ENCODE measurements around the gene EIF6. TPM values are rescaled to one million over a fixed set of nuclear protein-coding genes. Genes with fewer than 3 reads are reported as not detected.
"Not testable (repeated sequence)": the region's sequence is repeated elsewhere in the genome, so short reads cannot be mapped to it uniquely, and the experiment has no call there.

EIF6 gene
- 79.4 and 88.0 TPM in 2 replicates for total RNA-seq
- 155 TPM for polyA plus RNA-seq (2012)

GRCh38 chr20:35284267-35284991 lies at the start of gene EIF6:
TSS of gene EIF6 (minus strand) at chr20:35284772. CDS start at chr20:35284487, 285 bp downstream.
- DNase-seq (ENCODE audit: low read depth): peak; percentile 93

GRCh38 chr20:35333606-35334005 lies 49.0 kb upstream of the EIF6 start:
- DNase-seq (ENCODE audit: low read depth): no peak

GRCh38 chr20:35332540-35333200 lies 48.1 kb upstream of the EIF6 start:
- DNase-seq (ENCODE audit: low read depth): no peak

DNA sequence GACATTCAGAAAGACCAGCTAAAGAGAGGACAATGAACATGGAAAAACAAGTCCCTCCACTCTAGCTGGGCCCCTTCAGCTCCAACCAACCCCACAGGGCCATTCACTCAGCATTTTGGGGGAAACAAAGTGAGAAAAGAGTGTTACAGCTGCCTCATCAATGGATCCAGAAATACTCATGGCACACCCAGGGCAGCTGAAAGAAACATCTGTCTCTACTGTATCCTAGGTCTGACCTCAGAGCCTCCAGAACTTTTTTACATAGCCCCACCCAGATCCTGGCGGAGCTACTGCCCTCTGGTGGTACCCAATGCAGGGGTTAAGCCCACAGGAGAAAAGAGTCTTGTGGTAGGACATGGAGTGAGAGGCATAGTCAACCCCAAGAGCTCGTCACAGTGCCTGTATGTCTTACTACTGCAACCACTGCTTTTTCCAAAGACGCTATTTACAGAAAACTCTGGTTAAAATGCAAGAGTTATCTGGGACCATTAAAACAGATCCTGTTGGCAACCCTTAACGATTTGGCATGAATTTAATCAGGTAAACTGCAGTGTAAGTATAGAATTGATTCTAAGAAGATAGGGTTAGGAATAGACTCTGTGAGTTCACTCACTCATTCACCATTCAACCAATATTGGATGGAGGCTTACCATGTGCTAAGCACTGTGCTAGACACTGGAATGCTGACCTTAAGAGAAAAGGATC lies 45.0 kb upstream of the EIF6 start:
- DNase-seq (ENCODE audit: low read depth): peak; percentile 81

DNA sequence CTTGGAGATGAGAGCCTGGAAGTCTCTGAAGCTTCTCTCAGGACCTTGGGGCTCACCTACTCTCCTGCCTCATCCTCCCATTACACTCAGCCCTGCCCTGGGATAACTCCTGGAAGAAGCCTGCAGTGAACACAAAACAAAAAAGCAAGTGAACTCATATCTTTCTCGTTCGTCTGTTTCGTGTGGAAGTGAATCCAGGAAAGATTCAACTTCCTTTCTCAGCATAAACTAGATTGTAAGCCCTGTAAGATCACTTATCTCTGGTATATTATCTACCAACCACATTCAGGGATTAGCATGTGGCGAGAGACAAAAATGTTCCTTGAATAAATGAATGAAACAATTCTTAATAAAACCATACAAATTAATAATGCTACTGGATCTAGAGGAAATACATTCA lies 44.1 kb upstream of the EIF6 start:
- no peak for DNase-seq (ENCODE audit: low read depth)

- no peak for DNase-seq (ENCODE audit: low read depth)
Observed at GRCh38 chr20:35328095-35328685, 43.6 kb upstream of the EIF6 start.

GRCh38 chr20:35327074-35327976 lies 42.8 kb upstream of the EIF6 start:
- DNase-seq (ENCODE audit: low read depth): no peak

DNA sequence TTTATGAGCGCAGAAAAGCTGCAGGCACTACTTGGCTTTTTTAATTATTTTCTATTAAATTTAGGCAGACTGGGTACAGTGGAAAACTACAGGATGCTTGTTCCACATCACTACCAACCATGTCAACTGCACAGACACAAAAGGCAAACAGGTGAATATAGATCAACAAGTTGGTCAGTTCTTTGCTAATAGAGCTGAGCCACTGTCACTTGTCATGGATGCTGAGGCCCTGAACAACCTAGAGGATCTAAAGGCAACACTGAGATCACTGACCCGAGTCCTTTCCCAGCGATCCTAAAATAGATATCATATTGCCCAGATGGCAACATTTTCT lies 42.1 kb upstream of the EIF6 start:
- no peak for DNase-seq (ENCODE audit: low read depth)

- no peak for DNase-seq (ENCODE audit: low read depth)
Observed at GRCh38 chr20:35326021-35326739, 41.6 kb upstream of the EIF6 start.

DNA sequence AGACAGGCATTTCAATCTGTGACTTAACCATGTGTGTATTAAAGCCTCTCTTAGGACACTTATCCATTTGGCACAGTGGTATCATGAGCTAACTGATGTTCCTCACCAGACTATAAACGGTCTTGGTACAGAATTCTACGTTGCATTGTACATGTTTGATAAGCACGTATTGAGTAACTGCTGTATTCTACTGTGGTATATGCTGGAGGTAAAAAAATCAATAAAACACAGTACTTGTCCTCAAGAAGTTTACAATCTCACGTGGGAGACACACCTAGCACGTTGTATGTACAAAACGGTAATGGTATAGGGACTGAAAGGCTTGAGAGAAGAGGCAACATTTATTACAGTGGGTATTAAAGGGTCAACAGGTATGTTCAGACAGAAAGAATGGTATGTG lies 40.8 kb upstream of the EIF6 start:
- DNase-seq (ENCODE audit: low read depth): no peak

GRCh38 chr20:35320396-35321126 lies 36.0 kb upstream of the EIF6 start:
- DNase-seq (ENCODE audit: low read depth): peak; percentile 90

GRCh38 chr20:35319871-35320197 lies 35.3 kb upstream of the EIF6 start:
- no peak for DNase-seq (ENCODE audit: low read depth)

DNA sequence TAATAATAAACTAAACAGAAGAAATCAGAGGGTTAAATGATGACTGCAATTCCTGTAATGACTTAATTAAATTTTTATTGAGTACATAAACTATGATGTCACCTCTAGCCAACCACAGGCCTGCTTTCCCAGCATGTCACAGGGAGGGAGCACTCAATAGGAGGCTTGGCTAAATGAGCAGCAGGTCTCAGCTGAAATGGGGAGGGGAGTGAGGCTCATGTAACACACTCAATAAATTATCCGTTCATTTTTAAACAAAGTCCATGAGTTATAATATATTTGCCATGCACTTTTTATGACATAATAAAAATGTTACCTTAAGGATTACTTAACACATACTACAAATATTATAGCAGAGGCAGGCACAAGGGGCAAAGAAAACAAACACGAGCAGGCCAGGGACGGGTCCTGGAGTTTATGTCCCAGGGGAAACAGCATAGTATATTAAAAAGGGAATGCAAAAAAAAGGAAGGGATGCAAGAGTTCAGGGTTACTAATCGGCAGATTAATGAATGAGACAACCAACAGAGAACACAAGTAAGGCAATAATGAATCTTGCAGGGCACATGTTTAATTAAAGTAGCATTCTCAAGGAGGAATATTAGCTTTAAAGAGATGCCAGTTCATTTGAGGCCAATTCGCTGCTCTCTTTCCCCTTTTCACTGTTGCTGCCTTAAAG lies 34.8 kb upstream of the EIF6 start:
- peak; percentile 56 for DNase-seq (ENCODE audit: low read depth)

DNA sequence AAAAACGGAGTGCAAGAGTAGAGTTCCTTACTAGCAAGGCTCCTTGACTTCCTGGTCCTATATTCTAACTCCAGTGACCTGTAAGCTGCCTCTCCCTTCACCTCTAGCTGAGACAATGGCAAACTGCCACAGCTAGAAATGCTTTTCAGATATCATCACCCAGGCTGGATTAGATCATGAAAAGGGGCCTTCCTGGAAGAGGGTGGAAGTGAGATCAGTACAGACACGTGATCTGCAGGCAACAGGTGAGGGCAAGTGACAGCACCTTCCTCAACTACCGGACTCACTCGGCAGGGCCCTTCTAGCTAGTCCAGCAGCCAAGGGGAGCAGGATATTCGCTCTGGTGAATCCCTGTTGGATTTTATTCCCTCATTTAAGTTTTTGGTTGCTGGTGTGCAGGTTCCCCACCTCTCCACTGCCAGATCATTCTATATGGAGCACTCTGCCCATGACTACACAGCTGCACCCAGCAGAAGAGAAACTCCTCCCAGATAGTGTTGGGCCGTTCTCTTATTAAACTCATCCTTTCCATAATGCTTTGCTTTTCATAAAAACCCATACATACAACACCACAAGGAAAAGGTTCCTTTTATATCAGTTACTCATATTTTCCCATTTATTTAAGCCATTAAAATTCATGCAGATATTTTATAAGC lies 34.1 kb upstream of the EIF6 start:
- peak; percentile 90 for DNase-seq (ENCODE audit: low read depth)

DNA sequence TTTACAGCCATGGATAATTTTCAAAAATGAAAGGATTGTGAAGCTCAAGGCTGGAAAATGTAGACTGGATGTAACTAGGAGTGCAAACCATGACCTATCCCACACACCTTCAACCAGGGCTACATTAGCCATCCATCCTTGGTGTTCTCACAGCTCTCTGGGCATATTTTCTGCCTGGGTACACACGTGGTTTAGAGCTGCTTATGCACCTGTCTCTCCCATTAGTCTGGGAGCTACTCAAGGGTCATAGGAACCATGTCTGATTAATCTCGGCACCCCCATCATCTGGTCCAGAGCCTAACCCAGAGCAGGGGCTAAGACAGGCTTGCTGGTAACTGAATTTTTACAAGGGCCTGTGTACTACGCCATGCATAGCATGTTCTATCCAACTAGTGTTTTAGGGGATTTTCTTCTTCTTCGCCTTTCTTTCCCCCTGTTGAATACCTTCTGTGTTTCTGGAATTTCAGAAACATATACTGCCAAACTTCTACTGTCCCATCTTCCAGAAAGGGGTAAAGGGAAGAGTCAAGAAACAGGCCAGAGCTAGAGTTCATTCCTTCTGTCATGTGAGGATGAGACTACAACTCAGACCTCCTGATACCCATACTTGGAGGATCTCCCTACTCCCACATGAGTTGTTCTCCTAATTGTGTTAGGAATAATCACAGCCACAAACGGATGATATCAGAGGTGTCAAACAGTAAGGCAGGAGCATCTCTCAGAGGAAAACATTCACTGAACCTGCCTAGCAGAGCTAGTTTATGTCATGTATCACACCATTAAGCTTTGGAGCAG lies 33.0 kb upstream of the EIF6 start:
- DNase-seq (ENCODE audit: low read depth): peak; percentile 66

DNA sequence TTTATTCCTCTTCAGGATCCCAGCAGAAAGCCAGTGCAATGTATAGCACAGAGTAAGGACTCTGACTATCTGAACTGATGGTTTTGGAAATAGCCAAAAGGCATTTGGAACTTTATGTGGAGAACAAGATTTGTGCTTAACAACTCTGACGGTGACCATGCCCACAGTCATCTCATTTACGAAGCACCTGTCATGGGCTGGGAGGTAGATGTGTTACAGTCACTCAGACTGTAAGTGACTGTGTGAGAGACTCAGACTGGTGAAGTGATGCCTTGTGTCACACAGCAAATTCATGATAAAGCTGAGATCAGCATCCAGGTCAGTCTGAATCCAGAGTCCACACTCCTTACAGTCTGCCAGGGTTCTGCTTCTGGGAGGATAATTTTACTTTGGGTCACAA lies 31.5 kb upstream of the EIF6 start:
- peak; percentile 63 for DNase-seq (ENCODE audit: low read depth)

DNA sequence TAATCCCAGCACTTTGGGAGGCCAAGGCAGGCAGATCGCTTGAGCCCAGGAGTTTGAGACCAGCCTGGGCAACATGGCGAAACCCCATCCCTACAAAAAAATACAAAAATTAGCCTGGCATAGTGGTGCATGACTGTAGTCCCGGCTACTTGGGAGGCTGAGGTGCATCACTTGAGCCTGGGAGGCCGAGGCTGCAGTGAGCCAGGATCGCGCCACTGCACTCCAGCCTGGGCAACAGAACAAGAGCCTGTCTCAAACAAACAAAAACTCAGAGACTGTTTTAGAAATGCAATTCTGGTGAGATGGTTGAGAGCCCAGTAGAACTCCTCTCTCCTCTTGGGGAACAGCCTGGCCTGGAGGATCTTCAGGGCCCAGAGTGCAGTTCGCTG lies 31.1 kb upstream of the EIF6 start:
- DNase-seq (ENCODE audit: low read depth): not testable (repeated sequence)
